ENCODE data around the gene SDCBP2. TPM values are rescaled to one million over a fixed set of nuclear protein-coding genes. Genes with fewer than 3 reads are reported as not detected.
A peak's percentile ranks its signal among the peaks of the same experiment; 100 is the strongest.

Gene SDCBP2
- total RNA-seq, 2 donors from 2014 or later = 1.4 to 4.4 TPM

DNA sequence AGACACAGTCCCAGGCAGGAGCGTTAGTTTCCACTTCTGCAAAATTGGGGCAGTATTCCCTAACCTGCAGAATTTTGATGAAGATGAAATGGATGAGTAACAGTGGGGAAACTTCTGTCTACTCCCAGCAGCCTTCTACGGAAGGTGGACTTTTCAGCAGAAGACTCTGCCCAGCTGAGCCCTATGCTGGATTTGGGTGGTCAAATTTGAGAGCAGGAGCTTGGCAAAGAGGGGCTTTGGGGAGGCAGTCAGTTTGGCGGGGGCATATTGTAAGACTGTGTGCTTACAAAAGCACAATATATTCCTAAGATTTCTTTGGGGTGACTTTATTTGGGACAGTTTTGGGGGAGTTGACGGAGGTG lies 5.4 kb upstream of the SDCBP2 start:
- no peak for DNase-seq
- intact Hi-C loops (cut with DNase I) = no loop called here
- ATAC-seq = no peak

DNA sequence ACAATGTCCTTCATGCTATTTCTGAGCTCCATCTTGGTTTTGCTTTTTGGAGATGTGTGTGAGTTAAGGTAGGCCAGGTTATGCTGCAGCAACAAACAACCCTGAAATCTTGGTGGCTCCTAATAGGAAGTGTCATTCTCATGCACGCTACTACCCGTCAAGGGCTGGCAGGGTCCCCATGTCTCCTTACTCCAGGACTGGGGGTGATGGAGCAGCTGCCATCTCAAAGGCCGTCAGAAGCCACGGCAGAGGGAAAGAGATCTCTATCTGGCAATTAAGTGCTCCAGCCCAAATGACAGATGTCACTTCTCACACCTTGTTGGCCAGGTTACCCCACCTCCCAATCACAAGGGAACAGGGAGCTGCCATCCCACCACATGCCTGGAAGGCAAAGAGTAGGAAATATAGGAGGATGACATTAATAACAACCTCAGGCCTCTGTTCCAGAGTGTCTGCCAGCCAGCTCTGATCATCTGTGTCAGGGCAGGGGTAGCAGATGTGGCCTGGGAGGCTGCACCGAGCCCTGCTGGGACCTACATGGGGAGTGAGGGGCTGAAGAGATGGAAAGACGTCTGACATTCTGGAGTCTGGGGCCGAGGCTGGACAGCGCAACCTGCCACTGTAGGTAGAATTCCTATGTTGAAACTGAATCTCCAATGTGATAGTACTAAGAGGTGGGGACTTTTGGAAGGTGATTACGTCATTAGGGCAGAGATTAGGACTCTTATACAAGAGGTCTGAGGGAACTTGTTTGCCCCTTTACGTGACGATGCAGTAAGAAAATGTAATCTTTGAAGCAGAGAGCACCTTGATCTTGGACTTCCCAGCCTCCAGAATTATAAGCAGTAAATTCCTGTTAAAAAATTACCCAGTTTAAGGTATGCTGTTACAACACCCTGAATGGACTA lies 4.8 kb upstream of the SDCBP2 start:
- DNase-seq = no peak
- intact Hi-C loops (cut with DNase I) = no loop called here
- ATAC-seq = no peak

DNA sequence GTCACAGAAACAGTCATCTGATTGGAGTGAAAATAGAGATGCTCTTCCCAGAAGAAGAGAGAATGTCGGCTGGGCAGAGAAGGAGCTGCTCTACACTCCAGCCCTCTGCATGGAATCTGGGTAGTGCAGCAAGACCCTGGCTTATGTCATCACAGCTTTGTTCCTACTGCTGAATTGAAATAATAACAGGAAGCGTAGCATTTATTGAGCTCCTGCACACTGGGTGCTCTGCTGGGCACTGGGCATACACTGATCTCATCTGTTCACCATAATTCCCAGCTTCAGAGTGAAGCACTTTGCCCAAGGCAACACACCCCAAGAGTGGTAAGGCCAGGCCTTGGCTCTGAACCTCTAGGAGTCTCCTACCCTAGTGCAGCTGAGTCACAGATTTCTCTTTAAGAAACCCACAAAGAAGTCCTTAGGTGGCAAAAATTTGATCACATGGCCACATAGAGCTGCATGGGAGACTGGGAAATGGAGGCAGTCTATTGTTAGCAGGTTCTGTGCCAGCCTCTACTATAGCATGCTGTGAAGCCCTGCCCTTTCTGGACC lies 3.9 kb upstream of the SDCBP2 start:
- DNase-seq (no peak), ATAC-seq (no peak)
- intact Hi-C loops (cut with DNase I) = no loop called here

DNA sequence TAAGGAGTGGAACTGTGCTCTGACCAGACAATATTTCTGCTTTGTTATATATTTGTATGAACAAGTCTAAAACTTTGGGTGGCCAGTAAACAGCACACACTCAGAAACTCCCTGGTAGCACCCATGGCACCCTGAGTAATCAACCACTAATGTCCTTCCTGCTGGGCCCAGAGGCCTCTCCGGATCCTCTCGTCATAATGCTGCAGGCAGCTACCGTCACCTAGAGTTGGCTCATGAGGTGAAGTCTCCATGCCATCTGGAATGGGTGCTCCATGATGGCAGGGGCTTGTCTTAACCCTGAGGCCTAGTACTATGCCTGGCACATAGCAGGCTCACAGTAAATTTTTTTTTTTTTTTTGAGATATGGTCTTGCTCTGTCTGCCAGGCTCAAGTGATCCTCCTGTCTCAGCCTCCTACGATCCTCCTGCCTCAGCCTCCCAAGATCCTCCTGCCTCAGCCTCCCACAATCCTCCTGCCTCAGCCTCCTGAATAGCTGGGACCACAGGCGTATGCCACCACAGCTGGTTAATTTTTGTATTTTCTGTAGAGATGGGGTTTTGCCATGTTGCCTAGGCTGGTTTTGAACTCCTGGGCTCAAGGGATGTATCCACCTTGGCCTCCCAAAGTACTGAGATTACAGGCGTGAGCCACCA lies 3.0 kb upstream of the SDCBP2 start:
- DNase-seq (no peak), ATAC-seq (no peak)
- intact Hi-C loops (cut with DNase I) = no loop called here

DNA sequence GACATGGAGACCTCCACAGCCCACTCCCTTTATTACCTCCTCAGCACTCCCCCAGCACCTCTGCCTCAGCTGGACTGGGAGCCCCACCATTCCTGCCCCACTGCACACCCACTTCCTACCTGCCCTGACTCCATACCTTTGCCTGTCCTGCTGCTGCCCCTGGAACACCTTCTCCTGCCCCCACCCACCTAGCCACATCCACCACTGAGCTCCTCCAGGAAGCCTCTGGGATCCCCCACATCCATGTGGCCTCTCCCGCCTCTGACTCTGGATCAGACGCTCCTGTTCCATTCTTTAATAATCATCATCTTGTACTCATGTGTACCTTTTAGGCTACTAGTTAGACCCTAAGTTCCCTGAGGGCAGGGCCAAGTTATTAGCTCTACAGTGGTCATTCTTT lies 2.2 kb upstream of the SDCBP2 start:
- DNase-seq = no peak
- ATAC-seq = no peak
- intact Hi-C loops (cut with DNase I) = no loop called here

DNA sequence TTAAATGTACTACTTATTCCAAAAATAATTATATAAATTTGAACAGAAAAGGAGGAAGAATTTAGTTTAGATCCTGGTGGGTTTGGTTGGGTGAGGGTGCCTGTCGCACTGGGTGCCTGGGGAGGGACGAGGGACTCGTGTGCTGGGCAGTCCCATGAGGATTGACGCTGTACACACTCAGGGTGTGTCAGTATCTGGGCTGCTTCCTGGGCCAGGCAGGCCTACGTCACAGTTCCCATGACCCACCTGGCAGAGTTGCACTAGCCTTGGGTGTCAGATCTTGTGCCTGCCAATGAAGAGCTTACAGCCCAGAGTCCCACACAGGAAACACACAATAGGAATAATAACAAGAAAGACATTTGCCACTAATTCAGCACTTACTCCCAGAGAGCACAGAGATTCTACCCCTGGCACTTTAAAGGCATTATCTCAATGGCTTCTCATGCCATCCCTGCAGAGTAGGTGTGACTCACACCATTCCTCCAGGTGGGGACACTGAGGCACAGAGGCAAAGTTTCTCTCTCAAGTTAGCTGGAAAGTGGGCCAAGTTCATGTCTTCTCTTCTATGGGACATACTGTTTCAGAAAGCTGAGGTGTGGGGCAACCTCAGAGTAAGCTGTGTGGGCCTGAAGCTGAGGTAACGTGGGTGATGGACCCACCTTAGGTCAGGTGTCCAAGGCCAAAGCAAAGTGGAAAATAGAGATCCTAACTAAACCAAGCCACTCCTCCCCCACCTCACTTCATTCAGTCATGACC lies 1.3 kb upstream of the SDCBP2 start:
- intact Hi-C loops (cut with DNase I) = no loop called here
- DNase-seq (peak; percentile 74), ATAC-seq (peak; percentile 25 to 32)

DNA sequence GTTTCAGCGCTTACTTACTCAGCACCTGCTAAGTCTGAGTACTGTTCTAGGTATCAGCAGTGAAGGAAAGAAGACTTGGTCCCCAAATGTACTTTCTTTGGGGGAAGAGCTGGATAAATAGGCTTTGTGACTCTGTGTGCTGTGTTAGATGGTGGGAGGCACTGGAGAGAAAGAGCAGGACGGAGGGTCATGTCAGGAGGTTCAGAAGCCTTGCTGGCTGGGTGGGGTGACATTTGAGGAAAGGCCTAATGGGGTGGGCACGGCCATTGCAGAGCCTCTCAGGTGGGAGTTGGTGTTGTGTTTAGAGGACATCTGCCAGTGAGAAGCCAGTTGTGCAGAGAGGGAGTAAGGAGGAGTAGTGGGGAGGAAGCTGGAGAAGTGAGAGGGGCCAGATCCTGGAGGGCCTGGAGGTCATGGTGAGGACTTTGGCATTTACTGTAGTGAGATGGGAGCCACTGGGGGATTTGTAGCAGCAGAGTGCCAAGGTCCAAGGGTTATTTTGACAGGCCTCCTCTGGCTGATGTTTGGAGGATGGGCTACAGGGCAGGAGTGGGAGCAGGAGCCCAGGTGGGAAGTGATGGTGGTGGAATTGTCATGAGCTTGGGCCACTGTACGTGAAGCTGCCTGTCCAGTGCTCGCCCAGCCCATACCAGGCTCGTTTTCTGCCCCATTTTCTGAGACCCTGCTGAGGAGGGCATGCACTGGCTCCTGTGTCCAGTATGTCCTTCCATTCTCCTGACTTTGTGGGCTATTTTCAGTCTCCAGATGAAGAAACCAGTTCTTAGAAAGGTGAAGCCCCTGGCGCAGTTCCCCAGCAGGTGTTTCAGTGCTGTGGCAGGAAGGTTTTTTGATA lies 886 bp downstream of the SDCBP2 start:
- no peak for ATAC-seq
- DNase-seq = no peak
- intact Hi-C loops (cut with DNase I) = no loop called here

DNA sequence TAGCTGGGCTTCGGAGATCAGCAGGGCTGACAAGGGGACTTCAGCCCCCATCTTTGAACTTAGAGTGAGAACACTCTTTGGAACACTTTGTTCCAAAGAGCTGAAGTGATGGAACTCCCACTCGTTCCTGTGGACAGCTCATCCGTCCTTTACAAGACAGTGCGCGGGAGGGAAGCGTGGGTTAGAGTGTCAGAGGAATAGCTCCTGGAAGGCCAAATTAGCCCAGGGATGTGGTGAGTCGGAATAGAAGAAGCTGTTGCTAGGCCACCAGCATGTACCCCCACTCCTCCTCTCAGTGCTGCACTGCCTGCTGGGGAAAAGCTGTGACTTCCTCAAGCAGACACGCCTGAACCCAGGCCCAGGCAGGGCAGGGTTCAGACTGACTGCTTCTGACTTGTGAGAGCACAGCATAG lies 1.7 kb downstream of the SDCBP2 start:
- intact Hi-C loops (cut with DNase I) = no loop called here
- DNase-seq (peak; percentile 69), ATAC-seq (peak in 1 of 2 donors; percentile 17)

DNA sequence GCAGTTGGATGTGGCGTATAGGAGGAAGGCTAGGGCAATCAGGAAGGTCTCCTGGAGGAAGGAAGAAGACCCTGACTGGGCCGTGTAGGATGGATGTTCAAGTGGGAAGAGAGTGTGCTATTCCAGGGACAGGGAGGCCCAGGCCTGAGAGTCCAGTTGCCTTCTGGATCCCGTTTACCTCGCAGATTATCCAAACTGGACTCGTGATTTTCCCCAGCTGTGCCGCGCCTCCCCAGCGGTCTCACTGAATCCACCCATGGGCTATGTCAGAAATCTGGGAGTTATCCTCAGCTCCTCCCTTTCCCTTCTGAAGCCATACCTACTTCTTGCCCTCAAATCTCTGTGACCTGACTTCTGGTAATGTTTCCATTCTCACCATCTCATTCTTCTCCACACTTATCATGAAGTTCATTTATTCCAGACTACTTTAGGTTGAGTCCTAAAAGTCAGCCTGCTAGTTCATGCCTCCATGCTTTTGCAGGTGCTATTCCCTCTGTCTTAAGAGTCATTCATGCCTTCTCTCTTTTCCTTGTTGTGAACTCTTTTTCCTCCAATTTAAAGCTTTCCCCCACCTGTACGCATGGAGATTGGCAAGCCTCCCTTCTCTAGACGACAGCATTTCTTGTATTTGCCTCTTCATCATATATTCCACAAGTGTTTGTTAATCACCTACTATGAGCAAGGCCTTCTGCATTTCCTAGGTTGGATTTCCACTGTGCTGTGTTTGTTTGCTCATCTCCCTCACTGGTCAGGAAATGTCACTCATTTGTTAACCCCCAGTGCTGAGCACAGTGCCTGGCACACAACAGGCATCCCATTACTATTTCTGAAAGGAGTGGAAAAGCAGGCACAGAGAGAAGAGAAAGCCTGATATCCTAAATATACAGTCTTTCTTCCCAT lies 2.7 kb downstream of the SDCBP2 start:
- peak; percentile 5 to 7 for ATAC-seq
- DNase-seq = peak; percentile 57
- intact Hi-C loops (cut with DNase I) = no loop called here

DNA sequence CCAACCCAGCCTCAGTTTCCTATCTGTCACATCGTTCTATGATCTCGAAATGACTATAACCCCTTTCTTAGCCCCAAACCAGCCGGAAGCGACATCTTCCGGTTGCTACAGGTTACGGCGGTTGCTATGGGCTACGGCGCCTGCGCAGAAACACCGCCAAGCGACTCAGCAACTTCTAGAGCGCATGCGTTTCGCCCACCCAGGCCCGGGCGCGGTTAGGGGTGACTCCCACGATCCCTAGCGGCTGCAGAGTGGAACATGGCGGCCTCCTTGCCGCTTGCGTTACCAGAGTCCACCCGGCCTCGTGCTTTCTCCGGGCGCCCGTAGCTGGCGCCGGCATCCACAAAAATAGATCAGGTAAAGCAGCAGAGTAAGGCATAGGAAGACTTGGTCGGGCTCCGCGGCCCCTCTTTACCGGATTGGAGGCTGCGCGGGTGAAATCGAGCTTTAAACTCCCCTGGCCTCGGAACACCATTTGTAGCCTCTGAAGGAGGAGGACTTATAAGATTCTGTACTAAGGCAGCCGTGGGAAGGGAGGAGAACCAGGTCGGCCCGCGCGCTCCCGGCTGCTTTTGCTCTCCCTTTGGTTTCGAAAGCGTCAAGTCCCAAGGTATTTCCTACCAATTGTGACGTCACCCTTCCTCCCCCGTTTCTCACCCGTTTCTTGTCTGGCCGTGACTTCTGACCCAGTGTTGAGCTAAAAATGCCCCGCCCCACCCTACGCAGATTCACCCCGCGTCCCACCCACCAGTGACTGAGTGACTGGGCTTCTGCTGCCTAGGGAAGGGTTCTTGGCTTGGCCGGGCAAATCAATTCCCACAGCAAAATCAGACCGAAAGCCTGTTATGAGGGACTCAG lies 3.5 kb downstream of the SDCBP2 start:
- DNase-seq (peak; percentile 98), ATAC-seq (peak; percentile 93 to 94)

DNA sequence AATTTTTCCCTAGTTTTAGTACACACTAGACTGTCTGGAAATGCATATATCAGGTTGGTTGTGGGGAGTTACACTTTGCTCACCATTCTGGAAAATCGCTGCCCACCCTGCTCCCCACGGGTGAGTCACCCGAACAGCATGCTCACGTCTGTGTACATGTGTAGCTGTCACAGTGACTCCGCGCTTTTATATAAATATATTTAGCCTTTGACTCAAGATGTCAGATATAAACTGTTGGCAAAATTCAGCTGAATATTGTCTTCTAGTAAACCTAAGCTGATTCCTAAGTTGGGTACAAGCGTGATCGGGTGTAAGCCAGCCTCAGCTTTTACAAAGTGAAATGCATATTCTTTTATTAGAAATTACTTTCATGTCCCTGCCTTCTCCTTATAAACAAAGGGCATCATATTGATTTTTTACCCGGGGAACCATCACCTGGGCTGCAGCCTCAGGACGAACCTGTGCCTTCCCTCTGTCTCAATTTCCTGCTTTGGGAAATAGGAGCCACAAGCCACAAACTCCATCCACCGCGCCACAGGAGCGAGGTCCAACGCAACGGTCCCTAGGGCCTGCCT lies 4.3 kb downstream of the SDCBP2 start:
- DNase-seq (peak; percentile 28), ATAC-seq (no peak)
- intact Hi-C loops (cut with DNase I) = loop anchor here in 1 of 2 donors (5.0 kb wide), 1 partner anchor 63 kb away; no protein-coding TSS in a partner anchor

More for the DNA sequence above, 3.5 kb downstream of the SDCBP2 start:
- intact Hi-C loops (cut with DNase I) = no loop called here

DNA sequence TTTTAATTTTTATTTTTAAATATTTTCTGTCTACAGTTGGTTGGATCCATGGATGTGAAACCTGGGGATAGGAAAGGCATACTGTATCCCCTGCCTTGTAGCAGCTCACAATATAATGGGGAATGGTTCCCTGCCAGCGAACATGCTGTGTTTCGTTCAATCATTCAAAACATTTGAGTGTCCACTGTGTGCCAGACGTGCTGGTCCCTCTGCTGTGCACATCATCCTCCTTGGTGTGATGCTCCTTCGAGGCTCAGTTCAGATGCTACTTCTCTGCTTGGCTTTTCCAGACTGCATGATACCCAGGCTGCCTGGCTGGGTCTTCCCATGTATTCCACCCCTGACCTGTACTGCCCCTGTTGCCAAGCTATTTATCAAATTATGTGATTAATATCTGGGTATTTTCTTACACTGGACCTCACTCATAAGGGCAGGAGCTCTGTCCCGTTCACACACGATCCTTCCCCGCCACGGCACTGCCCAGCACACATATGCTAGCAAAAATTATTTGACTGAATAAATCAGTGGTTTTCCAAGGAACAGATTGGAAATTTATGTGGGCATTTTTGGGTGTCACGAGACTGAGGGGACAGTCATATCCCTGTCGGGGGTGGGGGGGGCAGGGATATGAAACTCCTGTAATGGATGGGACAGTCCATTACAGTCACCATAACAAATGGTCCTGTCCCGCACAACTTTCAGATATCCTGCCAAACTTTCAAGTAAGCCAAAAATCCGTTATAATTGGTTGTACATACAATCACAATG lies 4.9 kb downstream of the SDCBP2 start:
- intact Hi-C loops (cut with DNase I) = loop anchor here (1.0 to 5.0 kb wide), 2 partner anchors 63 to 68 kb away; no protein-coding TSS in a partner anchor
- ATAC-seq (no peak), DNase-seq (peak; percentile 16)

DNA sequence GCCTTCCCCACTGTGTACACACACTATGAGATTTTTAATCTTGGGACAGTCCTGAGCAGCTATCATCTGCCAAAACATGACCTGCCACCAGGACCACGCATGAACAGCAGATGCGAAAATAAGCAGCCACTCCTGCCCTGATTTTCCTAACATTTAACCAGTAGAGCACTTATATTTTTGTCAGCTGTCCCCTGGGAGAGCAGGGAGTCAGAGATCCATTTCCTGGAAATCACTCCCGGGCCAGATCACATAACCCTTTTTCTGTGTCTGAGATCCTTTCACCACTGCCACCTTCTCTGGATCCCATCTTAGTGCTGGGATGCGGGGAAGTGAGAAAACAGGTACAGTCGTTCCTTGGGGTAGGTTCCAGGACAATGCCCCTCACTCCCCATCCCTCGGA lies 5.7 kb downstream of the SDCBP2 start:
- intact Hi-C loops (cut with DNase I) = loop anchor here (1.0 to 5.0 kb wide), 2 partner anchors 64 to 69 kb away; no protein-coding TSS in a partner anchor
- peak; percentile 15 for DNase-seq
- no peak for ATAC-seq

DNA sequence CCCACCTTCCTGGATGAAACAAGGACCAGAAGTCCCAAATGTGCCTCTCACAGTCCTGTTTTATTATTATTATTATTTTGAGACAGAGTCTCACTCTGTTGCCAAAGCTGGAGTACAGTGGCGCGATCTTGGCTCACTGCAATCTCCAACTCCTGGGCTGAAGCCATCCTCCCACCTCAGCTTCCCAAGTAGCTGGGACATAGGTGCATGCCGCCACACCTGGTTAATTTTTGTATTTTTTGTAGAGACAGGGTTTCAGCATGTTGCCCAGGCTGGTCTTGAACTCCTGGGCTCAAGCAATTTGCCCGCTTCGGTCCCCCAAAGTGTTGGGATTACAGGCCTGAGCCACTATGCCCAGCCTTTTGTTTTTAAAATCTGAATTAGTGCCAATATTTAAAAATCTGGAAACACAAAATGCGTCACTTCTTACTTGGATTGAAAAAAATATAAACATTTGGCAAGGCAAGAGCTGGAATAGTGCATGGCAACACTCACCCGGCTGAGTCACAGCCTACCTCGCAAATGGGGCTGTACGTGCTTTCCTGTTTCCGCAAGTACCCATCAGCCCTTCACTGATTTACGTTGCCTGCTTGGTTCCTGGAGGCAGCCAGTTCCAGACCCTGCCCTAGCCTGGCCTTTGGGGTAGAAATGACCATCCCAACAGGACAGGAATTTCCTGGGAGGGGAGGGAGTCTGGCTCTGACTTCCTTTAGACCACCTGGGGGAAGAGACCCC lies 6.3 kb downstream of the SDCBP2 start:
- intact Hi-C loops (cut with DNase I) = loop anchor here (1.0 to 5.0 kb wide), 2 partner anchors 65 to 70 kb away; no protein-coding TSS in a partner anchor
- DNase-seq (peak; percentile 76), ATAC-seq (no peak)

DNA sequence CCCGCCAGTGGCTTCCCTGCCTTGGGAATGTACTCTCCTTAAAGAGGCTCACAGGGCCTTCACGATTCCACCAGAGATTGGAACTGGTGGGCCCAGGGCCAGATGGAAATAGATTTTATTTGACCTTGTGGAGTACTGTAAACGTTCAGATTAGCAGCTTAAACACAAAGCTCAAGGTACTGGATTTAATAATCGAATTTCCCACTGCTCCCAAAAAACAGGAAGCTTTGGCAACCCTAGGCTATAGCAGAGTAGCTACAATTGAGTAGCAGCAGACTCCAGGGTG lies 7.3 kb downstream of the SDCBP2 start:
- intact Hi-C loops (cut with DNase I) = loop anchor here in 1 of 2 donors (5.0 kb wide), 1 partner anchor 66 kb away; no protein-coding TSS in a partner anchor
- ATAC-seq = no peak
- no peak for DNase-seq

All from left cardiac atrium (tissue), 4 donors.